HG03571 (cell line): ENCODE measurements around the gene KRT32.

Experiments
- ATAC-seq: cut with Tn5 transposase; IDR thresholded peaks from one replicate; pipeline ENCODE4 v1.9.1; 2021; ENCODE audit not compliant: unreplicated experiment

KRT32 gene

GRCh38 chr17:41466988-41467387 is at the start of gene KRT32:
Gene KRT32, minus strand, starts transcription at chr17:41467386. Its CDS starts 61 bp downstream, at chr17:41467325.
- no peak for ATAC-seq

- ATAC-seq: no peak
Observed at GRCh38 chr17:41516830-41517283, 49.7 kb upstream of the KRT32 start.

GRCh38 chr17:41516147-41516829 is 49.1 kb upstream of the KRT32 start:
- no peak for ATAC-seq

- no peak for ATAC-seq
Observed at GRCh38 chr17:41513168-41513547, 46.0 kb upstream of the KRT32 start.

GRCh38 chr17:41512546-41513167 is 45.5 kb upstream of the KRT32 start:
- no peak for ATAC-seq

GRCh38 chr17:41511716-41512115 is 44.5 kb upstream of the KRT32 start:
- ATAC-seq: no peak

GRCh38 chr17:41511116-41511515 is 43.9 kb upstream of the KRT32 start:
- no peak for ATAC-seq

- ATAC-seq: no peak
Observed at GRCh38 chr17:41510251-41511065, 43.3 kb upstream of the KRT32 start.

GRCh38 chr17:41507315-41507880 is 40.2 kb upstream of the KRT32 start:
- no peak for ATAC-seq

- no peak for ATAC-seq
Observed at GRCh38 chr17:41505809-41506767, 38.9 kb upstream of the KRT32 start.

- ATAC-seq: no peak
Observed at GRCh38 chr17:41505007-41505808, 38.0 kb upstream of the KRT32 start, which contains the start of gene KRT13. Gene KRT13, minus strand, starts transcription at chr17:41505612. Its CDS starts 62 bp downstream, at chr17:41505550.

- no peak for ATAC-seq
Observed at GRCh38 chr17:41504246-41504977, 37.2 kb upstream of the KRT32 start.

- no peak for ATAC-seq
Observed at GRCh38 chr17:41503202-41503601, 36.0 kb upstream of the KRT32 start.

GRCh38 chr17:41500131-41500911 is 33.1 kb upstream of the KRT32 start:
- ATAC-seq: no peak

- ATAC-seq: no peak
Observed at GRCh38 chr17:41499714-41500113, 32.5 kb upstream of the KRT32 start.

GRCh38 chr17:41498276-41498675 is 31.1 kb upstream of the KRT32 start:
- ATAC-seq: no peak

GRCh38 chr17:41496803-41497484 is 29.8 kb upstream of the KRT32 start:
- ATAC-seq: peak; percentile 51
